Immature natural killer cell (primary cell): Measurements from ENCODE around the gene VWA1. TPM values are rescaled to one million over a fixed set of nuclear protein-coding genes. Genes with fewer than 3 reads are reported as not detected.
A peak's percentile ranks its signal among the peaks of the same experiment; 100 is the strongest.
"Not testable (repeated sequence)": the region's sequence is repeated elsewhere in the genome, so short reads cannot be mapped to it uniquely, and the experiment has no call there.

ENCODE experiments used
- DNase-seq, 3 donors: peaks; one replicate each; pipeline ENCODE4 v3.0.0; 2022; ENCODE audit warnings: mixed read lengths in 1 of 3
- H3K27ac Mint-ChIP-seq, 6 donors: one replicate each; pipeline ENCODE4 v1.8.0; 2020; ENCODE audit warnings: mixed read lengths in 6 of 6, mild to moderate bottlenecking in 5 of 6, inconsistent platforms in 4 of 6, moderate library complexity in 3 of 6
- H3K27me3 Mint-ChIP-seq, 3 donors: one replicate each; pipeline ENCODE4 v1.8.0; 2020 to 2021; ENCODE audit warnings: low read depth in 3 of 3, mild to moderate bottlenecking in 3 of 3, mixed read lengths in 3 of 3, moderate library complexity in 3 of 3, inconsistent platforms in 1 of 3
- H3K36me3 Mint-ChIP-seq, 3 donors: one replicate each; pipeline ENCODE4 v1.8.0; 2020; ENCODE audit warnings: mixed read lengths in 3 of 3, inconsistent platforms in 2 of 3, mild to moderate bottlenecking in 2 of 3
- H3K4me1 Mint-ChIP-seq, 2 donors: one replicate each; pipeline ENCODE4 v1.8.0; 2020; ENCODE audit warnings: inconsistent platforms in 2 of 2, mild to moderate bottlenecking in 2 of 2, mixed read lengths in 2 of 2, moderate library complexity in 1 of 2
- H3K4me3 Mint-ChIP-seq, 5 donors: one replicate each; pipeline ENCODE4 v1.8.0; 2020; ENCODE audit warnings: mild to moderate bottlenecking in 5 of 5, mixed read lengths in 5 of 5, inconsistent platforms in 3 of 5, moderate library complexity in 3 of 5
- H3K9me3 Mint-ChIP-seq, 6 donors: one replicate each; pipeline ENCODE4 v1.8.0; 2020; ENCODE audit warnings: mild to moderate bottlenecking in 6 of 6, mixed read lengths in 6 of 6, inconsistent platforms in 4 of 6, moderate library complexity in 3 of 6
- polyA plus RNA-seq, 3 donors: library from polyadenylated mRNA; unstranded; fragments of 300-500 nt; fragmentation: Illumina TruSeq; gene quantifications; one replicate each; pipeline ENCODE4 v1.2.3, GENCODE V29; 2021

Gene VWA1
- polyA plus RNA-seq, 3 donors from 2014 or later, result not detected

- Mint-ChIP-seq H3K27me3 (peaks cover 6 to 18% (median 13%) of the 10 kb centered on the region in 3 donors), H3K36me3 (peaks cover 12 to 31% (median 17%) of the 10 kb centered on the region in 3 donors), H3K9me3 (no peaks in the 10 kb centered on the region), H3K4me3 (peak within 1 kb of the TSS; percentile 88 to 92 (median 91)), H3K4me1 (peaks cover 46 to 52% of the 10 kb centered on the region in 2 donors), H3K27ac (peak within 1 kb of the TSS; percentile 84 to 95 (median 90))
- DNase-seq, result peak; percentile 98 to 99 (median 99)
These were observed 36.2 kb upstream of the VWA1 start, which contains the start of gene CCNL2 for GRCh38 chr1:1399187-1399871. Gene CCNL2 (minus strand): TSS chr1:1399335. CDS start chr1:1399306, 29 bp downstream.

- Mint-ChIP-seq H3K27me3 (peaks cover 6 to 20% (median 13%) of the 10 kb centered on the region in 3 donors), H3K27ac (peak overlapping the region; percentile 84 to 95 (median 88)), H3K4me1 (peaks cover 44 to 52% of the 10 kb centered on the region in 2 donors), H3K4me3 (peak overlapping the region; percentile 85 to 92 (median 88)), H3K36me3 (peaks cover 12 to 28% (median 15%) of the 10 kb centered on the region in 3 donors), H3K9me3 (no peaks in the 10 kb centered on the region)
- DNase-seq, result peak; percentile 26 to 42 (median 39)
These were observed 35.5 kb upstream of the VWA1 start for GRCh38 chr1:1399872-1400575.

- peaks cover 7 to 24% (median 10%) of the 10 kb centered on the region in 3 donors for H3K36me3 Mint-ChIP-seq
- peaks cover 42 to 53% of the 10 kb centered on the region in 2 donors for H3K4me1 Mint-ChIP-seq
- peaks cover 5 to 20% (median 10%) of the 10 kb centered on the region in 3 donors for H3K27me3 Mint-ChIP-seq
- peak overlapping the region; percentile 85 to 92 (median 88) for H3K4me3 Mint-ChIP-seq
- DNase-seq, result no peak
- peak overlapping the region; percentile 84 to 95 (median 88) for H3K27ac Mint-ChIP-seq
- H3K9me3 Mint-ChIP-seq, result no peaks in the 10 kb centered on the region
These were observed 34.7 kb upstream of the VWA1 start for GRCh38 chr1:1400576-1401456.

- Mint-ChIP-seq H3K36me3 (peaks cover 7 to 24% (median 10%) of the 10 kb centered on the region in 3 donors), H3K9me3 (no peaks in the 10 kb centered on the region), H3K27me3 (peaks cover 7 to 20% (median 10%) of the 10 kb centered on the region in 3 donors), H3K4me1 (peaks cover 49 to 59% of the 10 kb centered on the region in 2 donors), H3K4me3 (peak overlapping the region; percentile 46 to 91 (median 59)), H3K27ac (peak overlapping the region; percentile 69 to 95 (median 86))
- DNase-seq, result no peak
These were observed 34.0 kb upstream of the VWA1 start for GRCh38 chr1:1401457-1402010.

- H3K4me3 Mint-ChIP-seq, result peak overlapping the region; percentile 46 to 91 (median 59)
- peaks cover 10 to 20% (median 10%) of the 10 kb centered on the region in 3 donors for H3K27me3 Mint-ChIP-seq
- no peaks in the 10 kb centered on the region for H3K9me3 Mint-ChIP-seq
- peaks cover 7 to 24% (median 10%) of the 10 kb centered on the region in 3 donors for H3K36me3 Mint-ChIP-seq
- H3K4me1 Mint-ChIP-seq, result peaks cover 49 to 63% of the 10 kb centered on the region in 2 donors
- DNase-seq, result peak in 1 of 3 donors; percentile 27
- peak overlapping the region in 5 of 6 donors; percentile 43 to 84 (median 77) for H3K27ac Mint-ChIP-seq
These were observed 33.2 kb upstream of the VWA1 start for GRCh38 chr1:1402072-1402900.

DNA sequence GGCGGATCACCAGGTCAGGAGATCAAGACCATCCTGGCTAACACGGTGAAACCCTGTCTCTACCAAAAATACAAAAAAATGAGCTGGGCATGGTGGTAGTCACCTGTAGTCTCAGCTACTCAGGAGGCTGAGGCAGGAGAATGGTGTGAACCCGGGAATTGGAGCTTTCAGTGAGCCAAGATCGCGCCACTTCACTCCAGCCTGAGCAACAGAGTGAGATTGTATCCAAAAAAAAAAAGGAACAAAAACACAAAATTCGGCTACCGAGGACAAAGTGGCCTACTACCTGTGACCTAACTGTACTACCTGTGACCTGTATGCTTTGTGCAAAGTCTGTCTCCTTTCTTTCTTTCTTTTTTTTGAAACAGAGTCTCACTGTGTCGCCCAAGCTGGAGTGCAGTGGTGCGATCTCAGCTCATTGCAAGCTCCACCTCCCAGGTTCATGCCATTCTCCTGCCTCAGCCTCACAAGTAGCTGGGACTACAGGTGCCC lies 32.5 kb upstream of the VWA1 start:
- Mint-ChIP-seq H3K4me1 (peaks cover 46 to 60% of the 10 kb centered on the region in 2 donors), H3K4me3 (peak overlapping the region in 1 of 5 donors; percentile 68), H3K36me3 (peaks cover 7 to 24% (median 10%) of the 10 kb centered on the region in 3 donors), H3K27ac (peak overlapping the region in 2 of 6 donors; percentile 23 to 69), H3K27me3 (peaks cover 10 to 20% (median 13%) of the 10 kb centered on the region in 3 donors)
- H3K9me3 Mint-ChIP-seq, DNase-seq: not testable (repeated sequence)

GRCh38 chr1:1403653-1404052 lies 31.8 kb upstream of the VWA1 start:
- Mint-ChIP-seq H3K36me3 (peaks cover 7 to 24% (median 10%) of the 10 kb centered on the region in 3 donors), H3K9me3 (no peaks in the 10 kb centered on the region), H3K27ac (peak overlapping the region in 4 of 6 donors; percentile 59 to 80 (median 67)), H3K4me3 (peak overlapping the region in 3 of 5 donors; percentile 18 to 68 (median 56)), H3K27me3 (peaks cover 12 to 18% (median 14%) of the 10 kb centered on the region in 3 donors), H3K4me1 (peaks cover 47 to 59% of the 10 kb centered on the region in 2 donors)
- DNase-seq, result no peak

GRCh38 chr1:1406101-1406820 lies 29.2 kb upstream of the VWA1 start:
- Mint-ChIP-seq H3K36me3 (peaks cover 7 to 21% (median 10%) of the 10 kb centered on the region in 3 donors), H3K27ac (peak overlapping the region; percentile 52 to 93 (median 86)), H3K4me3 (peak overlapping the region; percentile 91 to 94 (median 93)), H3K4me1 (peaks cover 28 to 43% of the 10 kb centered on the region in 2 donors), H3K9me3 (no peaks in the 10 kb centered on the region), H3K27me3 (peaks cover 5 to 12% (median 7%) of the 10 kb centered on the region in 3 donors)
- DNase-seq, result no peak

- peak within 1 kb of the TSS; percentile 91 to 94 (median 93) for H3K4me3 Mint-ChIP-seq
- peak; percentile 95 to 96 (median 95) for DNase-seq
- H3K36me3 Mint-ChIP-seq, result peaks cover 7 to 15% (median 9%) of the 10 kb centered on the region in 3 donors
- peaks cover 26 to 36% of the 10 kb centered on the region in 2 donors for H3K4me1 Mint-ChIP-seq
- peaks cover 5 to 10% (median 5%) of the 10 kb centered on the region in 3 donors for H3K27me3 Mint-ChIP-seq
- H3K27ac Mint-ChIP-seq, result peak within 1 kb of the TSS; percentile 76 to 94 (median 91)
- no peaks in the 10 kb centered on the region for H3K9me3 Mint-ChIP-seq
These were observed 28.5 kb upstream of the VWA1 start, which contains the start of gene MRPL20 for GRCh38 chr1:1406821-1407635. Gene MRPL20 (minus strand): TSS chr1:1407293. CDS start chr1:1407217, 76 bp downstream.

- no peak for DNase-seq
- Mint-ChIP-seq H3K4me3 (peak overlapping the region; percentile 74 to 93 (median 93)), H3K36me3 (peaks cover 5 to 10% (median 7%) of the 10 kb centered on the region in 3 donors), H3K27me3 (peaks cover 5 to 9% (median 5%) of the 10 kb centered on the region in 3 donors), H3K9me3 (peaks cover 0 to 2% (median 0%) of the 10 kb centered on the region in 6 donors), H3K4me1 (peaks cover 26 to 33% of the 10 kb centered on the region in 2 donors), H3K27ac (peak overlapping the region; percentile 70 to 89 (median 82))
These were observed 27.7 kb upstream of the VWA1 start for GRCh38 chr1:1407636-1408318.
